A673 (cell line): Measurements from ENCODE around the gene AIFM3. TPM values are rescaled to one million over a fixed set of nuclear protein-coding genes. Genes with fewer than 3 reads are reported as not detected.

Experiments used
- BruUV-seq: library from RNA; stranded (reverse); fragments of 400-500 nt; replicated peaks from 2 replicates; lab custom pipeline; 2021; lab: Mats Ljungman, UMichigan
- CTCF ChIA-PET: fragments of 300-600 bp; sonication (Branson Sonifier 250); formaldehyde crosslinking; loops from one replicate; lab custom pipeline; 2022; ENCODE audit warnings: antibody characterized with exemption; lab: Charles Lee
- POLR2A ChIA-PET: fragments of 300-600 bp; sonication (Branson Sonifier 250); formaldehyde crosslinking; loops from one replicate; lab custom pipeline; 2022; ENCODE audit warnings: antibody characterized with exemption; ENCODE audit not compliant: low non-redundant PET; lab: Charles Lee
- DNase-seq: peaks from one replicate; pipeline ENCODE4 v3.0.0-alpha.2; 2015; ENCODE audit warnings: low spot score
- H3K27ac ChIP-seq: fragments of 200-600 bp; sonication (generic); 2 replicates; pipeline ENCODE4 v1.5.1; 2016; ENCODE audit warnings: mixed run types, low read depth, mild to moderate bottlenecking, mixed read lengths, antibody characterized with exemption, low read length; ENCODE audit not compliant: poor library complexity, severe bottlenecking
- H3K27me3 ChIP-seq: fragments of 200-600 bp; sonication (generic); replicated peaks from 2 replicates; pipeline ENCODE4 v1.6.1; 2017; ENCODE audit warnings: mixed run types, low read depth, mild to moderate bottlenecking, mixed read lengths, antibody characterized with exemption, low read length; ENCODE audit not compliant: insufficient read depth, poor library complexity
- H3K36me3 ChIP-seq: fragments of 200-600 bp; sonication (generic); 2 replicates; pipeline ENCODE4 v1.6.1; 2016; ENCODE audit warnings: mixed run types, mild to moderate bottlenecking, mixed read lengths, antibody characterized with exemption, low read length; ENCODE audit not compliant: insufficient read depth, poor library complexity, severe bottlenecking
- H3K4me1 ChIP-seq: fragments of 200-600 bp; sonication (generic); 2 replicates; pipeline ENCODE4 v1.6.1; 2017; ENCODE audit warnings: mixed run types, mild to moderate bottlenecking, mixed read lengths, antibody characterized with exemption, low read length; ENCODE audit not compliant: insufficient read depth, poor library complexity, severe bottlenecking
- H3K4me3 ChIP-seq: fragments of 200-600 bp; sonication (generic); 2 replicates; pipeline ENCODE4 v1.5.1; 2016; ENCODE audit warnings: low read depth, mixed run types, mild to moderate bottlenecking, mixed read lengths, low read length; ENCODE audit not compliant: poor library complexity, severe bottlenecking
- H3K9me3 ChIP-seq: fragments of 200-600 bp; sonication (generic); 2 replicates; pipeline ENCODE4 v1.6.1; 2016; ENCODE audit warnings: mixed run types, low read depth, mild to moderate bottlenecking, mixed read lengths, antibody characterized with exemption, low read length; ENCODE audit not compliant: poor library complexity, severe bottlenecking
- CTCF ChIP-seq: fragments of 300-800, 200-600 bp; sonication (generic); conservative IDR thresholded peaks from 2 replicates; pipeline ENCODE4 v1.5.1; 2017; ENCODE audit warnings: low read depth, mild to moderate bottlenecking, antibody characterized with exemption, low read length, moderate library complexity, mixed read lengths
- EZH2 ChIP-seq: fragments of 200-600 bp; sonication (generic); IDR thresholded peaks from 2 replicates; pipeline ENCODE4 v1.6.1; 2017; ENCODE audit warnings: borderline replicate concordance, low read depth, mild to moderate bottlenecking, mixed read lengths, antibody characterized with exemption, low read length; ENCODE audit not compliant: poor library complexity, severe bottlenecking
- intact Hi-C: fragments of 100-400 bp; cut with micrococcal nuclease; formaldehyde crosslinking; loops from one replicate; pipeline ENCODE4 v1.10.0; 2022; ENCODE audit not compliant: unreplicated experiment
- total RNA-seq: library from RNA; stranded (reverse); gene quantifications from 2 replicates; pipeline ENCODE4 v1.2.3, GENCODE V29; 2021

Gene AIFM3
- total RNA-seq, 1 experiment from 2014 or later: not detected

- TF ChIP-seq EZH2 (no peak), CTCF (no peak)
- ChIA-PET POLR2A (no interaction called here), CTCF (no interaction called here)
- peaks cover 10% of the 10 kb centered on the region for H3K9me3 ChIP-seq
- H3K27ac ChIP-seq: no peak overlapping the region
- H3K4me3 ChIP-seq: no peak overlapping the region
- BruUV-seq: no TSS peak
- intact Hi-C loops: no loop called here
- H3K27me3 ChIP-seq: no peaks in the 10 kb centered on the region
- peaks cover 7% of the 10 kb centered on the region for H3K4me1 ChIP-seq
- no peaks in the 10 kb centered on the region for H3K36me3 ChIP-seq
- no peak for DNase-seq
These were observed 9.3 kb downstream of the AIFM3 start for GRCh38 chr22:20976291-20976877.

DNA sequence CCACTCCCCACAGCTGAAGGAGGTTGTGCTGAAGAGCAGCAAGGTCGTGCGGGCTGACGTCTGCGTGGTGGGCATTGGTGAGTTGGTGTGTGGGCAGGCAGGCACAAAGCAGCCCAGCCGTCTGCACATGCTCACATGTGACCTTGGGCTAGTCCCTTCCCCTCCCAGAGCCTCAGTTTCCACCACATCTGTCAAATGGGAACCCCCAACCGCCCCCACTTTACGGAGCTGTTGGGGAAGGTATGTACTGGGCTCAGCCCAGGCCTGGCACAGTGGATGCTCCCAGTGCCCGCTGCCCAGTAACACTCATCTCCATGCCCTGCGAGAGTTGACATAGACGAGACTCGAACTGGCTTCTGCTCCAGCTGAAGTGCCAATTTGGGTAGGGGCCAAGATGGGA lies 10.0 kb downstream of the AIFM3 start:
- no peak overlapping the region for H3K4me3 ChIP-seq
- no peaks in the 10 kb centered on the region for H3K36me3 ChIP-seq
- intact Hi-C loops: no loop called here
- ChIA-PET POLR2A (no interaction called here), CTCF (no interaction called here)
- peaks cover 10% of the 10 kb centered on the region for H3K9me3 ChIP-seq
- no peak for DNase-seq
- BruUV-seq: no TSS peak
- H3K27me3 ChIP-seq: no peaks in the 10 kb centered on the region
- TF ChIP-seq EZH2 (no peak), CTCF (no peak)
- no peak overlapping the region for H3K27ac ChIP-seq
- H3K4me1 ChIP-seq: peaks cover 5% of the 10 kb centered on the region

GRCh38 chr22:20977516-20978170 lies 10.6 kb downstream of the AIFM3 start:
- intact Hi-C loops: no loop called here
- ChIA-PET POLR2A (no interaction called here), CTCF (no interaction called here)
- H3K36me3 ChIP-seq: no peaks in the 10 kb centered on the region
- BruUV-seq: no TSS peak
- H3K4me3 ChIP-seq: no peak overlapping the region
- no peak for TF ChIP-seq EZH2
- TF ChIP-seq CTCF: no peak
- DNase-seq: no peak
- peaks cover 10% of the 10 kb centered on the region for H3K9me3 ChIP-seq
- no peak overlapping the region for H3K27ac ChIP-seq
- H3K27me3 ChIP-seq: no peaks in the 10 kb centered on the region
- H3K4me1 ChIP-seq: peaks cover 5% of the 10 kb centered on the region
